Epidermal melanocyte (primary cell): ENCODE data around the gene TMOD2.

Experiments
- DNase-seq: peaks from one replicate; pipeline ENCODE4 v3.0.0; 2011; ENCODE audit warnings: low spot score; ENCODE audit not compliant: insufficient read length

The TMOD2 gene

DNA sequence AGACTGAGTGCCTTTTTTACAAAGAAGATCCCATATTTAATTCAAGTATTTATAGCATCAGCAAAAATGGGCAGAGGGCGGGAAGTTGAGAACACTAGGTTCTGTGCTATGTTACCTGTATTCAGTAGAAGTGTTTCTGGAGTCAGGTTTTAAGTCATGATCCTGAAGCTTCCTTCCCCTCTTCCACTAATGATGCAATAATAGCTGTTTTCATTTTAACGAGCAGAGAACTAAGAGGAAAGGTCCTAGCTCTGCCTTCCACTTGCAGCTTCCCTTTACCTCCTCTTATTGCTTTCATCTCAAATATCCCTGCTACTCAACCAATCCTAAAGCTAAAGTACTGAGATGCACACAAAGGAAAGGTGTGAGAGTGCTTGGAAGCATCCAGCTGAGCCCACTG, 61.2 kb downstream of the TMOD2 start:
- DNase-seq, result no peak

DNA sequence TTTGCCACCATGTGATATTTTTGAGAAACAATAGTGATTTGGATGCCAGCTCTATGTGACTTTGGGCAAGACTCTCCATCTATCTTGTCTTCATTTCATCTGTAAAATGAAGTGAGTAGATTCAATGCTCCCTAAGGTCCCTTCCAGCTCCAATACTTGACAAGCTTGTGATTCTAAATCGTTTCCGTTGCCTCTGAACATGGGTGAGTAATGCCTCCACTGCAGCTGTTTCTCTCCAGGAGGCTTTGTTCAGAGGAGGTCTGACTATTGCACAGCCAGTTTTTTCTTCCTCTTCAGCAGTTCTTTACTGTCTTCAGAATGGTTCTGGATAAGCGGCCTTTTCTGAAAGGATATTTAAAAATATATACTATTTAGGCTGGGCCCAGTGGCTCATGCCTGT, 63.2 kb downstream of the TMOD2 start:
- DNase-seq, result no peak

- no peak for DNase-seq
Measured at GRCh38 chr15:51816611-51817010, 65.2 kb downstream of the TMOD2 start.

DNA sequence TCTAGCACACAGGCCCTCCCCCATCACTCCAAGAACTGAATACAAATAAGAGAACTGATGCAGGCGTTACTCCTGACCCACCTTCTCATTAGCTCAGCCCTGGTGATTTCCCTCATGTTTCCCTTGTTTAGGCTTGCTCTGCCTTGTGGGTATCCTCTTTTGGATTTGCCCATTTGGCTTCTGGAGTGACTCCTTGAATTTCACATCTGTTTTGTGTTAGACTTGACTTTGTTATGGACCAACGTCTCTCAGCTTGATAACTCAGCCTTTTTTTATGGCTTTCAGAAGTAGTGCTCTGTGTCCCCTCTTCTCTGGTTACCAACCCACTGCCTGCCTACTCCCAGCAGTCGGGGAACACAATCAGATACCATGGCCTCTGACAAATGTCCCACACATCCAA, 66.8 kb downstream of the TMOD2 start:
- DNase-seq, result no peak

- DNase-seq, result peak; percentile 28
Measured at GRCh38 chr15:51825698-51826097, 74.3 kb downstream of the TMOD2 start.

- no peak for DNase-seq
Measured at GRCh38 chr15:51828621-51829375, 77.4 kb downstream of the TMOD2 start.

DNA sequence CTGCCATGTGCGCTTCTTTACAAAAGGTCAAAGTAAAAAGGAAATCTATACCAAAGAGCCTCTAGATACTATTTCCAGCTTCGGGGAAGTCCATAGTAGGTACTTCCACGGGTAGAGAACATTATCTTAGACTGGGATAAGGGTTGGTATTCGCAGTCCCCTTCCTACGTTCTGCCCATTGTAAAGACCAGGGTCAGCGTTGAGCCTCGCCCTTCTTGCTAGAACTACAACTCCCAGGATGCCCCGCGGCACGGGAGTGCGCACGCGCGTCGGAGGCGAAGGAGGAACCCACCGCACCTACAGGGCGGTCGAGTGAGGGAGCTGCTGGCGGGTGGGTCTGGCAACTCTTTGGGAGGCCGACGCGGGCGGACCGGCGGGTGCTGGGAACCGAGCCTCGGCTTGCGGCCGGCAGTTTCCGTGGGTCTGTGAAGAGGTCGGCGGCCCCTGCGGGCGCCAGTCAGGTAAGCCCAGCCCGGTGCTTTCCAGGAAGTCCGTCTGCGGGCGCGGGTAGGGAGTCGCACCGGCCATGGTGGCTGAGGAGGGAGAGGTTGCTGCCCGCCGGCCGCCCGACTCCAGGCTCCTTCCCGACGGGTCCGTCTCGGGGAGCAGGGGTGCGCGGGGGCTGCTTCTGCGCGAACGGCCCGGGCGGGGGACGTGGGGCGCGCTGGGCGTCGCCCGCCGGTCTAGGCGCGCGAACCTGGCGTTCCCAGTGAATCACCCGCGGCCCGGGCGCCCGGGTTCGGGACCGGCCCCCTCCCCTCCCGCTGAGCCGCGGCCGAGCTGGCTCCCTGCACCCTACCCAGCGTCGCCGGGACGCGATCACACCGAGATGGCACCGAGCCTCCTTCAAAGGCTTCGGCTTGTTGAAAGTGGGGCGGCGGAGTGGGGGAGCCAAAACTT, 78.2 kb downstream of the TMOD2 start, which contains the start of gene TMOD3:
TSS of gene TMOD3 (plus strand) at position 278 of the 900 bp plus-strand sequence. CDS start 33,232 bp downstream, outside the sequence.
- DNase-seq, result peak; percentile 80

- DNase-seq, result no peak
Measured at GRCh38 chr15:51830276-51830806, 78.9 kb downstream of the TMOD2 start.

GRCh38 chr15:51833772-51834171, 82.4 kb downstream of the TMOD2 start:
- no peak for DNase-seq

DNA sequence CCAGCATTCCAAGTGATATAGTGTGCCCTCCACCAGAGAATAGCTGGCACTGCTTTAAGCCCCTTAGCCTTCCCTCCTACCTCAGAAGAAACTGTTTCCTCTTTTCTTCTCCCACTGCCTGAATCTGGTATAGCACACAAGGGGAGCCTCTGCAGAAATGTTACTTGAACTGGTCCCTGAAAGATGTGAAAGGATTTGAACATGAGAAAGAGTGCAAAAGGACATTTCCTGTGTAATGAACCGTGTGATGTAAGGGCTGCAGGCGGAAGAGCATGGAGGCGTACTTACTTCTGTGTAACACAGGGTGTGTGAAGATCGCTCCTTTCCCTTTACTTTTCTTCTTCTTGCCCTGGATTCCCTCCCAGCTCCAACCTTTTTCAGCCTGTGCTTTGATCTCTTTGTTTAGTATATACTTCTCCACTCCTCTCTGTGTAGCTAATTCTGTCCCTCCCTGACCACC, 86.4 kb downstream of the TMOD2 start:
- no peak for DNase-seq

DNA sequence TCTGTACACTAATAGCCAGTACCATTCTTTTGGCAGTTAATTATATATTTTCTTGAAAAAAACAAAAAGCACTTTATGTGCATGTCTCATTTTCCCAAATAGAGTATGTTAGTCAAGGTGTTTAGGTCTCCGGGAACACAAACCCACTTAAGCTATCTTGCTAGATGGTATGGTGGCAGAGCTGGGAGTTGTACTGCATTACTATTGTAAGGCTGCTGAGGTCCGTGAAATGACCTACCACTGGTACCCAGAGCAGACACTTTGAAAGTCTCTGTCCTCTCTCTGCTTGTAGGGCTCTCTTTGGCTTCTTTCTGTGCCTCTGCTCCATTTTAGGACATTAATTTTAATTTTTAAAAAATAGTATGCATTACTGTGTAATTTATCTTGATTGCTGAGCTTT, 86.9 kb downstream of the TMOD2 start:
- no peak for DNase-seq

- DNase-seq, result no peak
Measured at GRCh38 chr15:51840692-51841091, 89.3 kb downstream of the TMOD2 start.

- no peak for DNase-seq
Measured at GRCh38 chr15:51841406-51842040, 90.1 kb downstream of the TMOD2 start.

GRCh38 chr15:51842265-51842664, 90.9 kb downstream of the TMOD2 start:
- DNase-seq, result no peak

DNA sequence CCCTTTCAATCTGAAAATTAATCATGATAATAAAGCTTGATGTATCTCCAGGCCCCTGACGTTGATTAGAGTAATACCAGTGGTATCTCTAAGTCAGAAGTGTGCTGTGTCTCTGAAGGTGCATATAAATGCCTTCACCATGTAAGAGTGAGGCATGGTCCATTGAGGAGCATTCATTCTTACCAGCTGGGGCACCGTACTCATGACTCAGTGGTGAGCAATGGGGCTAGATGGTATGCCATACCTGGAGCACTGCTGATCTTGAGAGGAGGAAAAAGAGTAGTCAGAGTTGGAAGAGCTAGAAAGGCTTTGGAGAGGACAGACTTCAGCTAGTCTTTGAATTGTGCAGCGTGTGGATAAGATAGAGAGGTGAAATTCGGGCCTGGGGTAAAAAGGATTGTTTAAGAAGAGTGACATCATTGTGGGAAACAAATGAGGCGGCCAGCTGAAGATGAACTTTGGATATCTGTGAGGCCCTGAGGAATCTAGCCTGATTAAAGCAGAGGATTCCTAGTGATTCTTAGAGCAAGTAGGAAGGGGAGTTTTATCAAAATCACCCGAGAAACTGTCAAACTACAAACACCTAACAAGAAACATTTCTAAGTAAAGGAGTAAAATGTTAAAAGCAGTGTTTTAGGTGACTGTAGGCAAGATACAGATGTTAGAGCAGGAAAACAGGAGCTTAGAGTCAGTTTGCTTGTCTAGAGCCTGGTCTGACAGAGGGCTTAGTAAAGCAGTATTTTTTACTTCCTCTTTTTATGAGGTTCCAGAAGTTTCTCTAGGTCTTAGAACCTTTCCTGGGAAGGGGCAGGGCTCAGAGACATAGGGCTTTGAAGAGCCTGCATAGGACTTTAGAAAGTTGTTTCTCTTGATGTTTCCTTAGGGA, 91.7 kb downstream of the TMOD2 start:
- no peak for DNase-seq

DNA sequence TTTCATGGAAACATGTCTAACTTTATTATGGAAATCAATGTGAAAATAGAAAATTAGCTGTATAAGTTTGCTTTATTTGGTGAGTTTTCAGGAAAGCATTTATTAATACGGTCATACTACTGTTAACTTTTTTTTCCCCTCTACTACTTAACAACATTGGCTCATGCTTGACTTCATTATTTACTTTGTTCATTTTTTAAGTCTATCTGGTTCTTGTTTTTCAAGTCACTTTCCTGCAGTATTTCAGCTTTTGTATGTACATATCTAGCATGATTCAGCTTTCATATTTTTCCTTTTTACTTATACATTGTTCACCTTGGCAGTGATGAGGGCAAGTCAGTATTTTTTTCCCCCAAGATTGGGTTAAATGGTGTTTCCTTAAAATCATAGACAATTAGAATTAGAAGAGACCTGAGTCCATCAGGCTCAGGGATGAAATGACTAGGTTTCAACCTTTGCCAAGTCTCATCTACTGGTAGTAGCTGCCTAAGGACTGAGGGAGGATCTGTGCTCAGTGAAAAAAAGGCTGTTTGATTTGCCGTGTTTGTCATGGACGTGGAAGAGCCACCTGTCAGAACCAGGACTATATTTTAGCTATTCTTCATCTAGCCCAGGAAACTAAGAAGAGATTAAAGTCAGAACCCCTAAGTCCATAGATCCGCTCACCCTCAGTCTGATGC, 93.5 kb downstream of the TMOD2 start:
- no peak for DNase-seq

- no peak for DNase-seq
Measured at GRCh38 chr15:51846066-51846462, 94.7 kb downstream of the TMOD2 start.

DNA sequence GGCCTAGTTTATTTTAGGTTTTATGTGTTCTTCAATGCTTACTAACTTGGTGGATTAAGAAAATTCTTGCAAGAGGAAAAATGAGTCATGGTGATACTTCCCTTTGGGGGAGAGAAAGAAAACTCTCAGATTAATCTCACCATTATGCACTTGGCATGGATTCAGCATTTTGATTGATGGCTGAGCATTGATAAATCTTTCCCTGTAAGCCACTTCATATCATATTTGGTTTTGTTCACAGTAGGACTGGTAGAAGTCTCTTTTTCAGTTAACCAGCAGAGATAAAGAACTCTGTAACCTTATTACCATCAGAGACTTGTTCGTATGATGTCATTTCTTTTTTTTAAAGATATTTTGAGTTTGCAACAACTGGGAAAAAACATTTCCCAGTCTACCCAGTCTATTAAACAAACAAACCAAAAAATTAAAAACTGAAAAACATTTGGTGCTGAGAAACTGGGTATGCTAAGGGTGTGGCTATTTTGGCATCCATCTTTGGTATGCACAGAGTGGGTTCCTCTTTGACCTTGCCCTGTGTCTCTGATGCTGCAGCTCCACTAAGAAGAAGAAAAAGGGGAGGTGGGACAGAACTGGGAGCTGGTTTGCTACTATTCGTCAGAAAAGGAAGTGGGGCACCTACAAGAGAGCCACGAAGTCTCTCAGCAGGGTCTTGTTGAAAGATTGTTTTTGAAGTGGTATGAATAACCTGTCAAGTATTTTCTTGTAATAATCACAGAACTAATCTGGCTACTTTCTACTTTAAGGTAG, 95.2 kb downstream of the TMOD2 start:
- no peak for DNase-seq

DNA sequence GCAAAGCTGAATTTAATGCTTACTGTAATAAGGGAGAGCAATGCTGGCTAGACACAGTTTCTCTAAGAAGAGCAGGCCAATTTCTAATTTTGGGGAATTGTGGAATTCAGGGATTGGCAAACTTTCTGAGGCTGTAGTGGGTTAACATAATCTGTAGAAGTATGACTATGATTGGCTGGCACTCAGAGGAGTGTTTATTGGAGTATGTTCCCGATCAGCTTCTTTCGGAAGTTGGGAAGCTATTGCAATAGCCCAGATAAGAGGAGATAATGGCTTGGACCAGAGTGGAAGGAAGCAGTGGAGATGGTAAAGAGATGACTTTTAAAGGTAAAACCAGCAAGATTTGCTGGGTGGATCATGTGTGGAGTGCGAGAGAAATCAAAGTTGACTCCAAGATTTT, 97.4 kb downstream of the TMOD2 start:
- DNase-seq, result no peak
